H1 (cell line): Measurements from ENCODE around the gene ZFP90. TPM values are rescaled to one million over a fixed set of nuclear protein-coding genes. Genes with fewer than 3 reads are reported as not detected.
A peak's percentile ranks its signal among the peaks of the same experiment; 100 is the strongest.

Experiments used
- BACH1 ChIP-seq: IDR thresholded peaks from 2 replicates; pipeline ENCODE4 v1.6.1; 2012; ENCODE audit warnings: low read length, improper control_type of control experiment
- BCL11A ChIP-seq, 2 experiments: IDR thresholded peaks; one replicate each; pipeline ENCODE4 v1.6.1; 2011; ENCODE audit warnings: low read depth in 2 of 2, low read length in 2 of 2, mild to moderate bottlenecking in 2 of 2
- BRCA1 ChIP-seq: IDR thresholded peaks from 2 replicates; pipeline ENCODE4 v1.6.1; 2012; ENCODE audit warnings: low read depth, low read length, improper control_type of control experiment
- CREB1 ChIP-seq: IDR thresholded peaks from 2 replicates; pipeline ENCODE4 v1.6.1; 2012; ENCODE audit warnings: inconsistent platforms
- CTBP2 ChIP-seq: IDR thresholded peaks from 2 replicates; pipeline ENCODE4 v1.7.0; 2011; ENCODE audit warnings: borderline replicate concordance, mild to moderate bottlenecking, moderate library complexity, mixed read lengths, low read length; ENCODE audit not compliant: insufficient read depth, insufficient read length
- EGR1 ChIP-seq: IDR thresholded peaks from 2 replicates; pipeline ENCODE4 v1.6.1; 2011; ENCODE audit warnings: low read depth, low read length, borderline replicate concordance
- EP300 ChIP-seq, 2 experiments: IDR thresholded peaks; 1 replicate in 1 of 2; 2 replicates in 1 of 2; pipeline ENCODE4 v1.6.1; 2011 to 2012; ENCODE audit warnings: low read depth in 2 of 2, low read length in 2 of 2, mild to moderate bottlenecking in 2 of 2, borderline replicate concordance in 1 of 2, inconsistent platforms in 1 of 2, moderate library complexity in 1 of 2
- KDM4A ChIP-seq: IDR thresholded peaks from one replicate; pipeline ENCODE4 v1.7.1; 2012; ENCODE audit warnings: low read depth, mild to moderate bottlenecking, moderate library complexity, low read length, inconsistent platforms; ENCODE audit not compliant: severe bottlenecking
- KDM5A ChIP-seq: fragments of 200-600 bp; IDR thresholded peaks from 2 replicates; pipeline ENCODE4 v1.7.1; 2012; ENCODE audit warnings: mild to moderate bottlenecking, low read length, inconsistent platforms, mixed read lengths
- NANOG ChIP-seq: IDR thresholded peaks from 2 replicates; pipeline ENCODE4 v1.6.1; 2011; ENCODE audit warnings: low read length, low read depth, mild to moderate bottlenecking, inconsistent platforms; ENCODE audit not compliant: insufficient read depth, poor library complexity, severe bottlenecking
- PHF8 ChIP-seq: fragments of 200-600 bp; sonication (generic); conservative IDR thresholded peaks from 2 replicates; pipeline ENCODE4 v1.7.1; 2012; ENCODE audit warnings: low read depth, mild to moderate bottlenecking, inconsistent platforms, low read length, moderate library complexity
- POLR2A ChIP-seq, 2 experiments: IDR thresholded peaks; 1 replicate in 1 of 2; 2 replicates in 1 of 2; pipeline ENCODE4 v1.6.1; 2011; ENCODE audit warnings: low read depth in 2 of 2, low read length in 2 of 2, mild to moderate bottlenecking in 2 of 2; ENCODE audit errors: control extremely low read depth in 1 of 2
- POU5F1 ChIP-seq: IDR thresholded peaks from 2 replicates; pipeline ENCODE4 v1.6.1; 2011; ENCODE audit warnings: low read depth, mild to moderate bottlenecking, low read length, moderate library complexity
- RBBP5 ChIP-seq: IDR thresholded peaks from 2 replicates; pipeline ENCODE4 v1.7.1; 2012; ENCODE audit warnings: low read depth, mild to moderate bottlenecking, inconsistent platforms, low read length, moderate library complexity, borderline replicate concordance
- SIN3A ChIP-seq, 2 experiments: IDR thresholded peaks in 1 of 2; conservative IDR thresholded peaks in 1 of 2; 2 replicates each; pipeline ENCODE4 v1.6.1; 2011 to 2012; ENCODE audit warnings: low read length in 2 of 2, improper control_type of control experiment in 1 of 2, low read depth in 1 of 2, mild to moderate bottlenecking in 1 of 2
- SP2 ChIP-seq: IDR thresholded peaks from 2 replicates; pipeline ENCODE4 v1.6.1; 2012; ENCODE audit warnings: mild to moderate bottlenecking, low read length, inconsistent platforms
- SRF ChIP-seq: IDR thresholded peaks from 2 replicates; pipeline ENCODE4 v1.6.1; 2011; ENCODE audit warnings: mild to moderate bottlenecking, low read depth, low read length, moderate library complexity
- SUZ12 ChIP-seq: fragments of 200-600 bp; sonication (generic); IDR thresholded peaks from 2 replicates; pipeline ENCODE4 v1.6.1; 2012; ENCODE audit warnings: mild to moderate bottlenecking, inconsistent platforms, low read length, moderate library complexity, mixed read lengths
- TEAD4 ChIP-seq: IDR thresholded peaks from 2 replicates; pipeline ENCODE4 v1.6.1; 2012; ENCODE audit warnings: low read depth, low read length, inconsistent platforms, mixed read lengths
- polyA plus RNA-seq, 7 experiments: library from polyadenylated mRNA; depleted of rRNA in 3 of 7; stranded (reverse) in 5 of 7; unstranded in 2 of 7; fragments of >200 nt in 5 of 7; fragments of 200-250 nt in 2 of 7; gene quantifications; 1 replicate in 5 of 7; 2 replicates in 1 of 7; 4 replicates in 1 of 7; pipeline versions ENCODE4 v1.2.1 to v1.2.3, GENCODE V29; 2011 to 2013; ENCODE audit warnings: missing spikeins in 2 of 7, mixed read lengths in 2 of 7
- total RNA-seq: library from RNA; stranded (reverse); fragmentation: NEBNext Ultra II Directional; extraction: Animal tissue kit (Norgen Biotek cat#: 25700); gene quantifications from 2 replicates; pipeline ENCODE4 v1.2.1, GENCODE V29; 2021
- TF ChIP-seq, protein P1 (sequence below): IDR thresholded peaks from 2 replicates; pipeline ENCODE4 v1.6.1; 2012; ENCODE audit warnings: inconsistent platforms
- TF ChIP-seq, protein P2 (sequence below): IDR thresholded peaks from 2 replicates; pipeline ENCODE4 v1.6.1; 2011; ENCODE audit warnings: low read depth, mild to moderate bottlenecking, low read length; ENCODE audit not compliant: insufficient read depth

Gene ZFP90
- total and polyA plus RNA-seq, 2 of the 8 experiments (the other 6 are each of a cell fraction or from before 2014, with no cell fraction given) = 10.3 to 19.1 TPM

- TF ChIP-seq CTBP2 (no peak), KDM5A (no peak), SIN3A (conservative IDR thresholded peaks at IDR 0.05 in 1 of 2, IDR thresholded peaks at IDR 0.05 in 1 of 2; ENCODE audit: low read depth in 1 of 2, low read length in 2 of 2) (peak; percentile 85 to 96; a peak in 3 of 4 replicates), RBBP5 (peak; percentile 54; the same call in 1 of the 2 replicates), SUZ12 (no peak), POU5F1 (no peak), BACH1 (no peak), PHF8 (no peak), BRCA1 (no peak), NANOG (peak; percentile 29), POLR2A (IDR thresholded peaks at IDR 0.05; ENCODE audit: control extremely low read depth in 1 of 2, low read depth in 2 of 2, low read length in 2 of 2) (no peak), SP2 (no peak), EP300 (IDR thresholded peaks at IDR 0.05; ENCODE audit: borderline replicate concordance in 1 of 2, low read depth in 2 of 2, low read length in 2 of 2) (0 out of 3 replicates have a peak, but pooled peaks of 1 of the 2 experiments have one; percentile 33), TEAD4 (no peak), BCL11A (IDR thresholded peaks at IDR 0.05; ENCODE audit: low read depth in 2 of 2, low read length in 2 of 2) (no peak), CREB1 (peak; percentile 65; the same call in 1 of the 2 replicates), SRF (no peak), KDM4A (peak; percentile 46), EGR1 (peak; percentile 42; the same call in 1 of the 2 replicates)
- TF ChIP-seq, protein P1, sequence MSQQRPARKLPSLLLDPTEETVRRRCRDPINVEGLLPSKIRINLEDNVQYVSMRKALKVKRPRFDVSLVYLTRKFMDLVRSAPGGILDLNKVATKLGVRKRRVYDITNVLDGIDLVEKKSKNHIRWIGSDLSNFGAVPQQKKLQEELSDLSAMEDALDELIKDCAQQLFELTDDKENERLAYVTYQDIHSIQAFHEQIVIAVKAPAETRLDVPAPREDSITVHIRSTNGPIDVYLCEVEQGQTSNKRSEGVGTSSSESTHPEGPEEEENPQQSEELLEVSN = peak; percentile 83
- TF ChIP-seq, protein P2, sequence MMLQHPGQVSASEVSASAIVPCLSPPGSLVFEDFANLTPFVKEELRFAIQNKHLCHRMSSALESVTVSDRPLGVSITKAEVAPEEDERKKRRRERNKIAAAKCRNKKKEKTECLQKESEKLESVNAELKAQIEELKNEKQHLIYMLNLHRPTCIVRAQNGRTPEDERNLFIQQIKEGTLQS = peak; percentile 74
Measured at GRCh38 chr16:68520649-68521086, 18.4 kb upstream of the ZFP90 start (continued).
